GM12878 (cell line): ENCODE measurements around the gene DCTN4. TPM values are rescaled to one million over a fixed set of nuclear protein-coding genes. Genes with fewer than 3 reads are reported as not detected.

Source experiments
- ASH2L ChIP-seq: fragments of 300-600, 200-600 bp; sonication (generic); IDR thresholded peaks from 2 replicates; pipeline ENCODE4 v1.6.1; 2017; ENCODE audit warnings: low read depth, mild to moderate bottlenecking, borderline replicate concordance
- BCLAF1 ChIP-seq: fragments of 450-650 bp; IDR thresholded peaks from 2 replicates; pipeline ENCODE4 v1.6.1; 2017; ENCODE audit warnings: antibody characterized with exemption, mild to moderate bottlenecking, moderate library complexity
- CHD2 ChIP-seq: IDR thresholded peaks from 2 replicates; pipeline ENCODE4 v1.6.1; 2011; ENCODE audit warnings: low read depth, low read length, improper control_type of control experiment, borderline replicate concordance
- E2F4 ChIP-seq: IDR thresholded peaks from 2 replicates; pipeline ENCODE4 v1.6.1; 2012; ENCODE audit warnings: low read depth, low read length, improper control_type of control experiment
- E4F1 ChIP-seq: fragments of 450-650 bp; IDR thresholded peaks from 2 replicates; pipeline ENCODE4 v1.6.1; 2018; ENCODE audit warnings: borderline replicate concordance, mild to moderate bottlenecking; ENCODE audit not compliant: partially characterized antibody
- JUNB ChIP-seq: IDR thresholded peaks from 2 replicates; pipeline ENCODE4 v1.6.1; 2016; ENCODE audit warnings: antibody characterized with exemption, mild to moderate bottlenecking
- LARP7 ChIP-seq: fragments of 450-650 bp; IDR thresholded peaks from 2 replicates; pipeline ENCODE4 v1.6.1; 2017; ENCODE audit warnings: mild to moderate bottlenecking
- MEF2A ChIP-seq: IDR thresholded peaks from 2 replicates; pipeline ENCODE4 v1.6.1; 2011; ENCODE audit warnings: low read depth, mild to moderate bottlenecking, low read length, moderate library complexity; ENCODE audit not compliant: insufficient read depth
- MLLT1 ChIP-seq: fragments of 450-650 bp; IDR thresholded peaks from 2 replicates; pipeline ENCODE4 v1.6.1; 2016; ENCODE audit warnings: mild to moderate bottlenecking
- MYB ChIP-seq: fragments of 150-350 bp; IDR thresholded peaks from 2 replicates; pipeline ENCODE4 v1.6.1; 2014; ENCODE audit warnings: mild to moderate bottlenecking, low read depth, low read length, borderline replicate concordance
- MYC ChIP-seq: IDR thresholded peaks from 2 replicates; pipeline ENCODE4 v1.6.1; 2011; ENCODE audit warnings: mild to moderate bottlenecking, low read length, moderate library complexity, inconsistent platforms; ENCODE audit not compliant: insufficient read depth, insufficient replicate concordance, insufficient read length, severe bottlenecking
- RBBP5 ChIP-seq: fragments of 200-600 bp; sonication (generic); conservative IDR thresholded peaks from 2 replicates; pipeline ENCODE4 v1.6.1; 2016
- SIX5 ChIP-seq: IDR thresholded peaks from 2 replicates; pipeline ENCODE4 v1.6.1; 2011; ENCODE audit warnings: mild to moderate bottlenecking, low read depth, low read length, moderate library complexity; ENCODE audit not compliant: severe bottlenecking
- SREBF1 ChIP-seq: IDR thresholded peaks from 2 replicates; pipeline ENCODE4 v1.6.1; 2012; ENCODE audit warnings: mild to moderate bottlenecking, low read length
- SUZ12 ChIP-seq: fragments of 200-600 bp; sonication (generic); IDR thresholded peaks from one replicate; pipeline ENCODE4 v1.6.1; 2018; ENCODE audit warnings: antibody characterized with exemption, mild to moderate bottlenecking; ENCODE audit not compliant: unreplicated experiment
- ZNF592 ChIP-seq: fragments of 450-650 bp; IDR thresholded peaks from 2 replicates; pipeline ENCODE4 v1.6.1; 2017; ENCODE audit warnings: mild to moderate bottlenecking, moderate library complexity
- ZNF622 ChIP-seq: fragments of 450-650 bp; IDR thresholded peaks from 2 replicates; pipeline ENCODE4 v1.6.1; 2017; ENCODE audit warnings: mild to moderate bottlenecking, inconsistent platforms
- polyA plus RNA-seq, 11 experiments: library from polyadenylated mRNA; depleted of rRNA in 4 of 11; unstranded in 6 of 11; stranded (reverse) in 5 of 11; fragments of >200 nt; fragmentation: Nextera tagmentation in 4 of 11; fragmentation: Illumina TruSeq in 1 of 11; extraction: Ambion mirVana in 4 of 11; extraction: Trizol in 1 of 11; gene quantifications; 1 replicate in 1 of 11; 2 replicates in 10 of 11; pipeline versions ENCODE4 v1.2.1 to v1.2.3, GENCODE V29; 2011 to 2016; ENCODE audit warnings: inconsistent platforms in 2 of 11, missing spikeins in 2 of 11, low read depth in 1 of 11
- total RNA-seq, 4 experiments: library from RNA; depleted of rRNA in 3 of 4; stranded (reverse); fragments of >200 nt in 3 of 4; fragmentation: Illumina TruSeq in 1 of 4; extraction: Trizol in 1 of 4; gene quantifications; 2 replicates each; pipeline versions ENCODE4 v1.2.1 to v1.2.3, GENCODE V29; 2013 to 2021

Gene DCTN4
- total and polyA plus RNA-seq, 10 of the 15 experiments (the other 5 are each of a cell fraction or from before 2014, with no cell fraction given) = 7.6 to 27.8 (median 18.0) TPM

GRCh38 chr5:150758531-150759333, at the start of gene DCTN4 (continued):
- TF ChIP-seq MEF2A = no peak
- no peak for TF ChIP-seq MYB
- no peak for TF ChIP-seq SREBF1
- no peak for TF ChIP-seq SIX5
- peak; percentile 71 for TF ChIP-seq LARP7
- TF ChIP-seq SUZ12 = no peak
- TF ChIP-seq BCLAF1 = no peak
- TF ChIP-seq MLLT1 = peak; percentile 89
- TF ChIP-seq E4F1 = peak; percentile 72
- TF ChIP-seq MYC = no peak
- TF ChIP-seq ZNF592 = no peak
- no peak; the same call in 1 of the 2 replicates for TF ChIP-seq ZNF622
- peak; percentile 92 for TF ChIP-seq RBBP5
- TF ChIP-seq ASH2L = peak; percentile 97
- peak; percentile 96 for TF ChIP-seq CHD2
- TF ChIP-seq E2F4 = no peak
- no peak; the same call in 1 of the 2 replicates for TF ChIP-seq JUNB
